Stimulated activated CD8-positive, alpha-beta memory T cell treated with anti-CD3 and anti-CD28 coated beads, Interleukin-7, amount 100 ng/mL, for 1 hour (primary cell): ENCODE data around the gene PUM1.
"Not testable (repeated sequence)": the region's sequence is repeated elsewhere in the genome, so short reads cannot be mapped to it uniquely, and the experiment has no call there.

ENCODE experiments used
- DNase-seq, 2 donors: peaks; one replicate each; pipeline ENCODE4 v3.0.0-alpha.2; 2020; ENCODE audit warnings: low read depth in 2 of 2

PUM1 gene

DNA sequence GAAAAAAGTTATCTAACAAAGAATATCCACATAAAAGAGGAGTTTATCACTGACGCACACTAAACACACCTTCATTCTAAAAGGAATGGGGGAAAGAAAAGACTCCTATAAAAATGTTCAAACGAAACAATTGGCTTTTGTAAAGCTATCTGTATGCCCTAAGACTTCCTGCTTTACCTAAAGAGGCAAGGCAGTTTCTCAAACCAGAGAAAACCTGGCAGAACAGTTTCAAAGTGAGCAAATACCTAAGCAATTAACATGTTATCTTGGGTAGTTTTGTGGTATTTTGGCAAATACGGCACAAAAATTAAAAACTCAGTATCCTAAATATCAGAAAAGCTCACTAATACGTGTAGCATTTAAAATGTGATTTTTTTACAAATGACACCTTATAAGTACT lies 1.9 kb downstream of the PUM1 start:
- no peak for DNase-seq

- no peak for DNase-seq
Measured at GRCh38 chr1:31062867-31063380, 2.6 kb downstream of the PUM1 start.

- not testable (repeated sequence) for DNase-seq
Measured at GRCh38 chr1:31062162-31062866, 3.2 kb downstream of the PUM1 start.

DNA sequence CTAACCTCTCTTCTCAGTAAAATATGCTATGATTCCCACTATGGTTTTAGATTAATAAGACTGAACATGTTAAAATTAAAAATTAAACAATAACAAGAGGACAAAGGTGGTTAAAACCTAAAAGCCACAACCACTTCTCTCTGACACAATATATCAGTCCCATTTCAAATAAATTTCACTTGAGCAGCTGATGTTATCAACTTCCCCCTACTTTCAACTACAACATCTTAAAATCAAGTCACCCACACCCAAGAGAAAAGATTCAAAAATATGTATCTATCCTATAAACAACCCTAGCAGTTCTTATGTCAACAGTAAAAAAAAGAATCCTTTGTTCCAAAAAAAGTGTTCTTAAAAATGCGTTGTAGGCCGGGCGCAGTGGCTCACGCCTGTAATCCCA lies 7.5 kb downstream of the PUM1 start:
- no peak for DNase-seq

DNA sequence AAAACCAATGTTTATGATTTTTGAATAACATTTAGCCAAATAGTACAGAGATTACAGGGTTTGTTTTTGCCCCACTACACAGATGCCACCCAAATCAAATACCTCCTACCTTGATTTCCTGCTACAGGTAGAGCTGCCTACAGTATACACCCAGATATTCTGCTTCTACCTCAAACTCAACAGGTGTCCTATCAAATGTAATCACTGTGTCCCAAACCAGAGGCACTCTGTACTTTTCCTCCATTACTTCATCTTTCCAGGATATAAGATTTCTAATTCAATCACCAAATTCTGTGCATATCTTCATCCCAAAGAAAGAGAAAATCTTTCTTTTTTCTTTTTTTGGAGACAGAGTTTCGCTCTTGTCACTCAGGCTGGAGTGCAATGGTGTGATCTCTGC lies 9.6 kb downstream of the PUM1 start:
- no peak for DNase-seq

GRCh38 chr1:31055501-31055900 lies 10.0 kb downstream of the PUM1 start:
- DNase-seq = no peak

- DNase-seq = no peak
Measured at GRCh38 chr1:31054958-31055481, 10.5 kb downstream of the PUM1 start.

- DNase-seq = no peak
Measured at GRCh38 chr1:31054349-31054748, 11.2 kb downstream of the PUM1 start.

DNA sequence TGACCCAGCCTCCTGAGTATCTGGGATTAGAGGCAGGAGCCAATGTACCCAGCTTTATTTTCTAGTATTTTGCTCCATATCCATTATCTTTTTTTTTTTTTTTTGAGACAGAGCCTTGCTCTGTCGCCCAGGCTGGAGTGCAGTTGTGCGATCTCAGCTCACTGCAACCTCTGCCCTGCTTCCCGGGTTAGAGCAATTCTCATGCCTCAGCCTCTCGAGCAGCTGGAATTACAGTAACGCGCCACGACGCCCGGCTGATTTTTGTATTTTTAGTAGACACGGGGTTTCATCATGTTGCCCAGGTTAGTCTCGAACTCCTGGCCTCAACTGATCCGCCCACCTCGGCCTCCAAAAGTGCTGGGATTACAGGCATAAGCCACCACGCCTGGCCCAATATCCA lies 12.9 kb downstream of the PUM1 start:
- not testable (repeated sequence) for DNase-seq

- no peak for DNase-seq
Measured at GRCh38 chr1:31051611-31052010, 13.9 kb downstream of the PUM1 start.

DNA sequence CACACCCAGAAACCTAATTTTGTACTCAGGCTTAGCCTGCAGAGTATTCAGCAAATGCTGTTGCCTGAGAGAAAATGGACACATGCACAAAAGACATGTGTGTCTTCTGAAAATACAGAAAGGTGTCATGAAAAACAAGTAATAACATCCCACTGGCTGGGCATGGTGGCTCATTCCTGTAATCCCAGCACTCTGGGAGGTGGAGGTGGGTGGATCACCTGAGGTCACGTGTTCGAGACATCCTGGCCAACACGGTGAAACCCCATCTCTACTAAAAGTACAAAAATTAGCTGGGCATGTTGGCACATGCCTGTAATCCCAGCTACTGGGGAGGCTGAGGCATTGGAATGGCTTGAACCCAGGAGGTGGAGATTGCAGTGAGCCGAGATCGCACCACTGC lies 18.0 kb downstream of the PUM1 start:
- DNase-seq = not testable (repeated sequence)

DNA sequence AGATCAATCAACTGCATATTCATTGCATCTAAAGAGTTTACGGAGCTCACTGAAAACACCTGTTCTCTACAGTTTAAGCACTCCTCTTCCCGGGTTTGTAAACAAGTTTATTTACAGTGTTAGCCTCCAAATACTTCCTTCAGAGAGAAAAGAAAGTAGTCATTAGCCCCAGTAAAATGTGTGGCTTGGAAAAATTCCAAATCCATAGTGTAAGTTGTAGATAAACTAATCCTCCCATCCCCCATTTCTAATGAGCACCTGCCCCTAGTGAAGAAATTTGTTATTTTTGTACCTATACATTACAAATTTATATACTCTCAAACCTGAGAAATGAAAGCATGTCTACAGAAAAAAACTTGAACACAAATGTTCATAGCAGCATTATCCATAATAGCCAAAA lies 21.9 kb downstream of the PUM1 start:
- DNase-seq = no peak

DNA sequence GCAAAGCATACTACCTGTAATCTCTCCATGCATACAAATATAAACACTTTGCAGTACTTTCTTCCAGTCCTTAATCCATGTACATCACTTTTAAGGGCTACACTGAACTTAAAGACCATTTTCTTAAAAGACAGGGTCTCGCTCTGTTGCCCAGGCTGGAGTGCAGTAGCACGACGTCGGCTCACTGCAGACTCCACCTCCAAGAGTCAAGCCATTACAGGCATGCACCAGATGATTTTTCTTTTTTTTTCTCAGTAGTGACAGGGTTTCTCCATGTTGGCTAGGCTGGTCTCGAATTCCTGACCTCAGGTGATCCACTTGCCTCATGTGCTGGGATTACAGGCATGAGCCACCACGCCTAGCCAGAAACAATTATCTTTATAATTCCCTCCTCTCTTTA lies 22.9 kb downstream of the PUM1 start:
- DNase-seq = no peak

DNA sequence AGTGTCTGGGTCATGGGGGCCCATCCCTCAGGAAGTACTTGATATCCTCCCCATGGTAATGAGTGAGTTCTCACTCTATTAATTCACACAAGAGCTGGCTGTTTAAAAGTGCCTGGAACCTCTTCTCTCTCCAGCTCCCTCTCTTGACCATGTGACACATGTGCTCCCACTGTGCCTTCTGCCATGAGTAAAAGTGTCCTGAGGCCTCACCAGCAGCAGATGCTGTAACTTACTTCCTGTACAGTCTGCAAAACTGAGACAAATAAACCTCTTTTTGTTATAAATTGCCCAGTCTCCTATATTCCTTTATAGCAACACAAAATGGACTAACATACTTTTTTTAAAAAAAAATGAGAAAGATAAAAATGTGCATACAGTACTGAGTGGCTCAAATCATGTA lies 24.0 kb downstream of the PUM1 start:
- DNase-seq = no peak

DNA sequence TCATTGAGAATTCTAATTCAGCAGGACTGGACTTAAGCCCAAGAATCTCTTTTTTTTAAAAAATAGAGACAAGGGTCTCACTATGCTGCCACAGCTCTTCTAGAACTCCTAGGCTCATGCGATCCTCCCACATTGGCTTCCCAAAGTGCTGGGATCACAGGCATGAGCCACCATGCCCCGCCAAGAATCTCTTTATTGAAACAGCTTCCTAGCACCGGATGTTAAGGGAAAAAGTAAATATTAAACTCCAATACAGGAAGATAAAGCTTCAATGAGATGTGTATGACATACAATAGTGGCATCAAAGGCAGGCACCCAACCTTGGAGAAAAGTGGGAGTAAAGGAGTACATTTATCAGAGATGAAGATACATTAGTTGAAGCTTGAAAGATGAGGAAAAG lies 25.5 kb downstream of the PUM1 start:
- no peak for DNase-seq

DNA sequence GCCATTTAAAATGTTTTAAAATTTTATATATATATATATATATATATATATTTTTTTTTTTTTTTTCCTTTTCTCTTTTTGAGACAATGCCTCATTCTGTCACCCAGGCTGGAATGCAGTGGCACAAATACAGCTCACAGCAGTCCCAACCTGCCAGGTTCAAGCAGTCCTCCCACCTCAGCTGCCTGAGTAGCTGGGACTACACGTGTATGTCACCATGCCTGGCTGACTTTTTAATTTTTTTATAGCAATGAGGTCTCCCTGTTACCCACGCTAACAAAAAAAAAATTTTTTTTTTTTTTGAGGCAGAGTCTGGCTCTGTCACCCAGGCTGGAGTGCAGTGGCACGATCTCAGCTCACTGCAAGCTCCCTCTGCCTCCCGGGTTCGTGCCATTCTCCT lies 26.6 kb downstream of the PUM1 start:
- not testable (repeated sequence) for DNase-seq

GRCh38 chr1:31038360-31038759 lies 27.2 kb downstream of the PUM1 start:
- no peak for DNase-seq

DNA sequence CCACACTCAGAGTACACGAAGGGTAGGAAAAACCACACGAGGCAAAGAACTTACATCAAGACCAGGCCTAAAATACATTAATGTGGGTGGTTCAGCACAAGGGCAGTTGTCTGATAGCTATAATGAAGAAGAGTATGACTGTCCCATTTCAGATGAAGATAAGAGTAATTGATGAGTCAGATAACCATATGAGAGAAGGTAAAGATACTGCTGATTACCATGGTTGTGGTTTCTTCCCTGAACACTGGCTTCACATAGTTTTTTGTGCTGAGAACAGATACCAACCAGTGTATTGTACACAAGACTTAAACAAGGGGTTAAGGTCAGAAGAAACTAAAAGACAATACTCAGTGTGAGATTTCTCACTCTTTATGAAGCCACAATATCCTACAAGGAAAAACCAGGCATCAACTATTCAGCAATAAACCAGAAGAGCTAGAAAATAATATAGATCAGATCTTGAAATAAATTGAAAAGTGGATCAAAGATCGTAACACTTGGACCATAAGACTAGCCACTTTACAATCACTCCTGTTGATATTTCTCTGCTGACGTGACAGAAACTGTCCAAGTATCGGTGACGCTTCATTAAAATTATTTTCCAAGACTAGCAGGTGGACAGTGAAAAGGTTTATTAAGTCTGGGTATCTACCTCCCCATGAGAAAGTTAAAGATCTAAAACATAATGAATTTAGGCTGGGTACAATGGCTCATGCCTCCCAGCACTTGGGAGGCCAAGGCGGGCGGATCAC lies 28.6 kb downstream of the PUM1 start:
- no peak for DNase-seq

- DNase-seq = no peak
Measured at GRCh38 chr1:31033598-31033997, 31.9 kb downstream of the PUM1 start.

DNA sequence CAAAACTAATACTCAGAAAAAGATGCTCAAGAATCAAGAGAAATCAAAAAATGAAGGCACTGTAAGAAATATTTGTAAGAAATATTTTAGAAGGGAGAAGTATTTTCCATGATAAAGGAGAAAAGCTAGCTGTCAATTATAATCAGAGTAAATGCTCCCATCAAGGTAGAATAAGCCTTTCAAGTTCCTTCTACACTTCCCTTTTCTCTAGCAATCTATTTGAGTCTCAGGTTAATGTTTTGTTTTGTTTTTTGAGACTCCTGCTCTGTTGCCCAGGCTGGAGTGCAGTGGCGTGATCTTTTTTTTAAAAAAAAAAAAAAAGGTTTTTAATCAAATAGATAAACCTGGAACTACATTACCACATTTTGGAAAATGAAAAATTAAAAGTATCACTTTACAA lies 33.3 kb downstream of the PUM1 start:
- no peak for DNase-seq

DNA sequence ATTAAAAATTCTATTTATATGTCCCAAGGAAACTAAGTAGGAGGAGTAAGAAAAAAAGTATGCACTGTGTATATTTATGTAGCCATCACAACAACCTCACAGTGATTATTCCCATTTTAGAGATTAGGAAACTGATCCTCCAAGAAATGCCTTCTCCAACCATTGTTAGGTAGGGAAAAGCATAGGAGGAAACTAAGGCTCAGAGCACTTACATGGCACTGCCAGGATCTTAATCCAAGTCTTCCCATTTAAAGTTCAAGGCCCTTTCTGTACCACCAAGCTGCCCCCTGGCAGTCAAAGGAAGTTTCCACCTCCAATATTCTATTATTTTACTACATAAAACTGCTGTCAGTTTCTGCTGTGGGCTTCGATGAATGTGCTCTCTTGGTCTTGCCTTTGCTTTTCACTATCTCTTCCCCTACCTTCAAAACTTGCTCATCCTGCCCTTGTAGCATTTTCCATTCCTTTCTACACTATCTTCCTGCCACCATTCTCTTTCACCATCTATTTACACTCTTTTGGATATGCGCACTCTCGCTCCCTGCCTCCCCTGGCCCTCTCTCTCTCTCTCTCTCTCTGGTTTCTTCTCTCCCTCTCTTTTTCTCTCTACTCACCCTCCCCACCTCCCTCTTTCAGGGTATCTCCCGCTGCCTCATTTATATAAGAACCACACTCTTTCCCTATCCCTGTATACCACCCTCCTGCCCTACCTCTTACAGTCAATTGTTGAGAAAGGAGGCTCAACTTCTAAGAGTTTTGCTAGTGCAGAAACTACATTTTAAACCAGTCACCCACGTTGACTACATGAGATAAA lies 34.0 kb downstream of the PUM1 start:
- DNase-seq = no peak

- no peak for DNase-seq
Measured at GRCh38 chr1:31029026-31029425, 36.5 kb downstream of the PUM1 start.
